Body of pancreas (tissue), 4 donors: Measurements from ENCODE around the gene EDEM2. TPM values are rescaled to one million over a fixed set of nuclear protein-coding genes. Genes with fewer than 3 reads are reported as not detected.
"Not testable (repeated sequence)": the region's sequence is repeated elsewhere in the genome, so short reads cannot be mapped to it uniquely, and the experiment has no call there.

Source experiments
- ATAC-seq: fragments of 150-250 bp; one replicate; pipeline ENCODE4 v1.9.1; 2016
- DNase-seq, 4 donors: peaks; one replicate each; pipeline ENCODE4 v3.0.0-alpha.2; 2019
- H3K27ac ChIP-seq, 4 donors: fragments of 200-600 bp; sonication (generic); 1 replicate in 3 of 4; 2 replicates in 1 of 4; pipeline versions ENCODE4 v1.5.1 to v1.6.1; 2016 to 2019; ENCODE audit warnings: mild to moderate bottlenecking in 1 of 4, mixed read lengths in 1 of 4, moderate library complexity in 1 of 4
- H3K27me3 ChIP-seq, 2 donors: fragments of 200-600 bp; sonication (generic); one replicate each; pipeline ENCODE4 v1.6.0; 2016; ENCODE audit warnings: mild to moderate bottlenecking in 1 of 2
- H3K36me3 ChIP-seq, 2 donors: fragments of 200-600 bp; sonication (generic); replicated peaks in 1 of 2; 2 replicates each; pipeline ENCODE4 v1.5.1; 2016; ENCODE audit warnings: low read depth in 2 of 2; ENCODE audit not compliant: insufficient read depth in 1 of 2
- H3K4me1 ChIP-seq: fragments of 200-600 bp; sonication (generic); one replicate; pipeline ENCODE4 v1.6.0; 2016
- H3K4me3 ChIP-seq, 2 donors: fragments of 200-600 bp; sonication (generic); 1 replicate in 1 of 2; 2 replicates in 1 of 2; pipeline ENCODE4 v1.5.1; 2016 to 2019
- H3K9me3 ChIP-seq, 3 donors: fragments of 200-600 bp; sonication (generic); 1 replicate in 2 of 3; 2 replicates in 1 of 3; pipeline ENCODE4 v1.5.1; 2016
- POLR2A ChIP-seq, 3 donors: fragments of 450-650 bp; IDR thresholded peaks; one replicate each; pipeline ENCODE4 v1.6.1; 2016; ENCODE audit warnings: antibody characterized with exemption in 3 of 3, mild to moderate bottlenecking in 2 of 3
- WGBS, 2 donors: methylation state at CpG; one replicate each; pipeline ENCODE4 v1.1.5; 2017; 5-methylcytosine and 5-hydroxymethylcytosine counted together
- intact Hi-C: fragments of 100-400 bp; cut with DNase I; formaldehyde crosslinking; loops from one replicate; pipeline ENCODE4 v1.15.1; 2023
- small RNA-seq: library from RNA; depleted of rRNA; stranded (forward); fragments of <200 nt; gene quantifications from one replicate; pipeline ENCODE3, GENCODE V24; 2016
- total RNA-seq, 2 donors: library from RNA; depleted of rRNA; stranded (reverse); fragments of >200 nt; gene quantifications; one replicate each; pipeline ENCODE4 v1.1.0, GENCODE V29; 2016
- TF ChIP-seq, protein P1 (sequence below), 7 experiments: fragments of 450-650 bp in 4 of 7; fragments of 200-600 bp in 3 of 7; sonication (generic) in 3 of 7; IDR thresholded peaks; one replicate each; pipeline ENCODE4 v1.5.1; 2016 to 2019; ENCODE audit warnings: antibody characterized with exemption in 7 of 7

EDEM2 gene
- total RNA-seq, 2 donors from 2014 or later: 18.1 to 24.6 TPM

DNA sequence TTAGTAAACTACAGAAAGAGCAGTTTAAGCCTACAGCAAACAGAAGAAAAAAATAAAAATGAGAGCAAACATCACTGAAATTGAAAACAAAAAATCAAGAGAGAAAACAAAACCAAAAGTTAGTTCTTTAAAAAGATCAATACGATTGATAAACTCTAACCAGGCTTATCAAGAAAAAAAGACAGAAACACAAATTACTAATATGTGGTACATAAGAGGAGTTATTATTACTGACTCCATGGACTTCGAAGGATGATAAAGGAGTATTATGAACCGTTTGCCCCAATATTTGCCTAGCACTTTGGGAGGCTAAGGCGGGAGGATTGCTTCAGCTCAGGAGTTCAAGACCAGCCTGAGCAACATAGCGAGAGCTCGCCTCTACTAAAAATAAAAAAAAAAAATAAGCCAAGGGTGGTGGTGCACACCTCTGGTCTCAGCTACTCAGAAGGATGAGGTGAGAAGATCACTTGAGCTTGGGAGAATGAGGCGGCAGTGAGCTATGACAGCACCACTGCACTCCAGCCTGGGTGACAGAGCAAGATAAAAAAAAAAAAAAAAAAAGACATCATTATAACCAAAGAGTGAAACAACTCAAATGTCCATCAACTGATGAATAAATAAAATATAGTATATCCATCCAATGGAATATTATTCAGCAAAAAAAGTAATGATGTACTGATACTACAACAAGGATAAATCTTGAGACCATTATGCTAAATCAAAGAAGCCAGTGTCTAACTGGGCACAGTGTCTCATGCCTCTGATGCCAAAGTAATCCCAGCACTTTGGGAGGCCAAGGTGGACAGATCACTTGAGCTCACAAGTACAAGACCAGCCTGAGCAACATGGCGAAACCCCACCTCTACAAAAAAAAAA, 67.4 kb downstream of the EDEM2 start:
- TF ChIP-seq POLR2A (IDR thresholded peaks at IDR 0.05): no peak
- no peak for DNase-seq
- H3K4me1 ChIP-seq: peaks cover 24% of the 10 kb centered on the region
- H3K36me3 ChIP-seq: peaks cover 0 to 12% of the 10 kb centered on the region in 2 donors
- intact Hi-C loops: no loop called here
- H3K9me3 ChIP-seq: no peaks in the 10 kb centered on the region
- whole genome bisulfite sequencing, 2 donors: 79 to 93% methylated on average over 8 of the region's 8 CpGs
- no peak for ATAC-seq
- H3K27me3 ChIP-seq: no peaks in the 10 kb centered on the region
- no peak overlapping the region for H3K27ac ChIP-seq
- no peak overlapping the region for H3K4me3 ChIP-seq

DNA sequence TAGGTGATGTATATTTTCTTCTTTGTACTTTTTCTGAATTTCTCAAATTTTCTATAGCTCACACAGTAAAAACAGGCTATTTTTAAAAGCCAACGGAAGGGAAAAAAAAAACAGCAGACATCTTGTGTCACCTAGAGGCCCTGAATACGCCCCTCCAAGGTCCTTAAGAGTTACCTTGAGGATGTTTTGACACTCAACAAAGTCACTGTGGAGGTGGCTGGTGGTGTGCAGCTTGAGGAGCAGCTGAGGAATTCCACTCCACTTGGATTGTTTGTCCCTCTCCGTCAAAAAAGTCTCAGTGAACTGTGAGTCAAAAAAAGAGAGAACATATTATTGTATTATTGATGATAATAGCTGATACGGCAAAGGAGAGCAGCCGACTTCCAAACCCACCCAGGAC, 69.3 kb downstream of the EDEM2 start:
- 93 to 95% methylated on average over 5 of the region's 5 CpGs for WGBS, 2 donors
- H3K4me1 ChIP-seq: peaks cover 24% of the 10 kb centered on the region
- no peak overlapping the region for H3K4me3 ChIP-seq
- no peaks in the 10 kb centered on the region for H3K27me3 ChIP-seq
- ATAC-seq (no peak), DNase-seq (no peak)
- H3K9me3 ChIP-seq: no peaks in the 10 kb centered on the region
- TF ChIP-seq, protein P1, sequence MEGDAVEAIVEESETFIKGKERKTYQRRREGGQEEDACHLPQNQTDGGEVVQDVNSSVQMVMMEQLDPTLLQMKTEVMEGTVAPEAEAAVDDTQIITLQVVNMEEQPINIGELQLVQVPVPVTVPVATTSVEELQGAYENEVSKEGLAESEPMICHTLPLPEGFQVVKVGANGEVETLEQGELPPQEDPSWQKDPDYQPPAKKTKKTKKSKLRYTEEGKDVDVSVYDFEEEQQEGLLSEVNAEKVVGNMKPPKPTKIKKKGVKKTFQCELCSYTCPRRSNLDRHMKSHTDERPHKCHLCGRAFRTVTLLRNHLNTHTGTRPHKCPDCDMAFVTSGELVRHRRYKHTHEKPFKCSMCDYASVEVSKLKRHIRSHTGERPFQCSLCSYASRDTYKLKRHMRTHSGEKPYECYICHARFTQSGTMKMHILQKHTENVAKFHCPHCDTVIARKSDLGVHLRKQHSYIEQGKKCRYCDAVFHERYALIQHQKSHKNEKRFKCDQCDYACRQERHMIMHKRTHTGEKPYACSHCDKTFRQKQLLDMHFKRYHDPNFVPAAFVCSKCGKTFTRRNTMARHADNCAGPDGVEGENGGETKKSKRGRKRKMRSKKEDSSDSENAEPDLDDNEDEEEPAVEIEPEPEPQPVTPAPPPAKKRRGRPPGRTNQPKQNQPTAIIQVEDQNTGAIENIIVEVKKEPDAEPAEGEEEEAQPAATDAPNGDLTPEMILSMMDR (IDR thresholded peaks at IDR 0.05): no peak
- TF ChIP-seq POLR2A (IDR thresholded peaks at IDR 0.05): no peak
- H3K27ac ChIP-seq: no peak overlapping the region
- intact Hi-C loops: no loop called here
- H3K36me3 ChIP-seq: peaks cover 0 to 12% of the 10 kb centered on the region in 2 donors

DNA sequence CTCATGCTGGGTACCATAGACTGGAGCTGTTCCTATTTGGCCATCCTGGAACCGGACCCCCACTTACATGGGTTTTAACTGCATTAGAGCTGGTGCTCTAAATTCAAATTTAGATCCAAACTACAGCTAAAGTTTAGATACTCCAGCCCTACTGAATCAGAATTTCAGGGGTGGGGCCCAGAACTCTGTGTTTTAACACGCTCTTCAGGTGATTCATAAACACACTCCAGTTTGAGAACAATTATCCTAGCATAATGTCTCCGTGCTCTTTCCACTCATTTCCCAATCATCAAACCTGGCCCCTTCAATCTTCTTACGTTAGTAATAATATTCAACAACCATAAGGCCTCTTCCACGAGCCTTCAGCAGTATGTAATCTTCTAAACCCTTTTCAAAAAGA, 69.8 kb downstream of the EDEM2 start:
- intact Hi-C loops: no loop called here

DNA sequence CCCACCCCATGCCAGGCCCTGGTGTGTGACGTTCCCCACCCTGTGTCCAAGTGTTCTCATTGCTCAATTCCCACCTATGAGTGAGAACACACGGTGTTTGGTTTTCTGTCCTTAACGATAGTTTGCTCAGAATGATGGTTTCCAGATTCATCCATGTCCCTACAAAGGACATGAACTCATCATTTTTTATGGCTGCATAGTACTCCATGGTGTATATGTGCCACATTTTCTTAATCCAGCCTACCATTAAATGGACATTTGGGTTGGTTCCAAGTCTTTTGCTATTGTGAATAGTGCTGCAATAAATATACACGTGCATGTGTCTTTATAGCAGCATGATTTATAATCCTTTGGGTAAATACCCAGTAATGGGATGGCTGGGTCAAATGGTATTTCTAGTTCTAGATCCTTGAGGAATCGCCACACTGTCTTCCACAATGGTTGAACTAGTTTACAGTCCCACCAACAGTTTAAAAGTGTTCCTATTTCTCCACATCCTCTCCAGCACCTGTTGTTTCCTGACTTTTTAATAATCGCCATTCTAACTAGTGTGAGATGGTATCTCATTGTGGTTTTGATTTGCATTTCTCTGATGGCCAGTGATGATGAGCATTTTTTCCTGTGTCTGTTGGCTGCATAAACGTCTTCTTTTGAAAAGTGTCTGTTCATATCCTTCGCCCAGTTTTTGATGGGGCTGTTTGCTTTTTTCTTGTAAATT, 75.5 kb downstream of the EDEM2 start:
- WGBS, 2 donors: 91 to 95% methylated on average over 8 of the region's 8 CpGs
- H3K4me3 ChIP-seq, DNase-seq, H3K4me1 ChIP-seq, intact Hi-C loops, H3K9me3 ChIP-seq, H3K36me3 ChIP-seq, ATAC-seq, H3K27me3 ChIP-seq, H3K27ac ChIP-seq: not testable (repeated sequence)

More for the DNA sequence above, 69.8 kb downstream of the EDEM2 start:
- WGBS, 2 donors: 97 to 99% methylated on average over 5 of the region's 5 CpGs
- H3K36me3 ChIP-seq: peaks cover 0 to 12% of the 10 kb centered on the region in 2 donors
- H3K27me3 ChIP-seq: no peaks in the 10 kb centered on the region
- TF ChIP-seq, protein P1 (IDR thresholded peaks at IDR 0.05): no peak
- TF ChIP-seq POLR2A (IDR thresholded peaks at IDR 0.05): no peak
- H3K4me3 ChIP-seq: no peak overlapping the region
- H3K9me3 ChIP-seq: no peaks in the 10 kb centered on the region
- H3K27ac ChIP-seq: no peak overlapping the region
- H3K4me1 ChIP-seq: peaks cover 24% of the 10 kb centered on the region
- no peak for ATAC-seq
- DNase-seq: no peak

DNA sequence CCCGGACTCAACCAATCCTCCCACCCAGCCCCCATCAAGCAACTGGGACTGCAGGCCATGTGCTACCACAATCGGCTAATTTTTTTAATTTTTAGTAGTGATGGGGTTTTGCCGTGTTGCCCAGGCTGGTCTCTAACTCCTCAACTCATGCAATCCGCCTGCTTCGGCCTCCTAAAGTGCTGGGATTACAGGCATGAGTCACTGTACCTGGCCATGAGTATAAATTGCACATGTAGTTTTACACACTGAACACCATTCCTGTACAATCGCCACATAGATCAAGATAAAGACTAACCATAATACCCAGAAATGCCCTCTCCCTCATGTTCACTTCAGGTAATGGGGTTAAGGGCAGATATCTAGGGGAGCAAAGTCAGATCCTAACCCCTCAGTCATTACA, 80.9 kb downstream of the EDEM2 start:
- Histone ChIP-seq H3K27ac (no peak overlapping the region), H3K4me1 (peaks cover 3% of the 10 kb centered on the region), H3K36me3 (peaks cover 0 to 3% of the 10 kb centered on the region in 2 donors), H3K27me3 (no peaks in the 10 kb centered on the region), H3K9me3 (no peaks in the 10 kb centered on the region), H3K4me3 (no peak overlapping the region)
- ATAC-seq: no peak
- TF ChIP-seq, protein P1 (IDR thresholded peaks at IDR 0.05): no peak
- 84 to 86% methylated on average over 6 of the region's 6 CpGs for whole genome bisulfite sequencing, 2 donors
- intact Hi-C loops: no loop called here
- no peak for DNase-seq

Small RNAs within 50 kb of the gene (small RNA-seq; reads per million reads assigned to genes)
- not detected for gene RF00275
- not detected for gene RNA5SP483

Other genes starting within 250 kb of the EDEM2 start
- gene GSS, start 191.5 kb downstream of the EDEM2 start, total RNA-seq: 10 to 100 TPM; 24.6 to 33.0 TPM
- gene MYH7B, start 191.5 kb downstream of the EDEM2 start, total RNA-seq: 1 to 10 TPM in 1 of 2 donors, under 1 TPM in 1; 0.52 to 1.3 TPM
- 10 to 100 TPM; 44.1 to 57.4 TPM for gene TRPC4AP, start 54.5 kb downstream of the EDEM2 start, total RNA-seq
- gene PROCR, start 24.7 kb upstream of the EDEM2 start, total RNA-seq: 10 to 100 TPM in 1 of 2 donors, 1 to 10 TPM in 1; 4.0 to 14.8 TPM
- 1 to 10 TPM; 3.0 to 9.3 TPM for gene MMP24, start 79.4 kb upstream of the EDEM2 start, total RNA-seq
- gene MMP24OS, start 130.8 kb upstream of the EDEM2 start, total RNA-seq: 10 to 100 TPM; 20.4 to 27.5 TPM
- 10 to 100 TPM; 23.3 to 35.6 TPM for gene EIF6, start 137.4 kb upstream of the EDEM2 start, total RNA-seq
- not detected for gene FAM83C, start 145.1 kb upstream of the EDEM2 start, total RNA-seq